ENCODE results near the gene PSMB11. TPM values are rescaled to one million over a fixed set of nuclear protein-coding genes. Genes with fewer than 3 reads are reported as not detected.

PSMB11 gene
- total and polyA plus RNA-seq, 10 of the 15 experiments (the other 5 are each of a cell fraction or from before 2014, with no cell fraction given) = not detected

DNA sequence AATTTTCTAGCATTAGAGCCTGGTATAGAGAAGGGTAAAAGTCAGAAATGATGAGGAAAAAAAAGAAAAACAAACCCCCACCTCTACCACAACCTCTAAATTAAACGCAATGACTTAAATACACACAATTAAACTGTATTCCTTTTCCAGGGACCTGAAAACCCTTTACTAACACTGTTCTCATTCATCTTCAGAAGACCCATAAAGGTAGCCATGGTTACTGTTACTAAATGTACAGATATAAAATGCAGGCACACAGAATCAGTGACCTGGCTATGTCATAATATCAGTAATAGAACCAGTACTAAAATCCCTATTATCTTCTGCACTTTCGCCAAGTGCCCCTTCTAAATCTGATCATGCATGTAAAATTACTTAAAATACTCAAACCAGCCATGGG lies 51.5 kb downstream of the PSMB11 start:
- Histone ChIP-seq H3K4me1 (ENCODE audit: control insufficient read depth, insufficient read depth, low read length) (peaks cover 3% of the 10 kb centered on the region; the same call in 1 of the 2 replicates), H3K4me3 (peak overlapping the region; percentile 92), H4K20me1 (ENCODE audit: control insufficient read depth, insufficient read depth) (0 out of 2 replicates have a peak, but pooled peaks cover 7% of the 10 kb centered on the region), H3K27ac (ENCODE audit: control insufficient read depth, insufficient read depth) (peak overlapping the region; percentile 99), H3K9ac (ENCODE audit: control insufficient read depth, insufficient read depth, low read length) (peak overlapping the region; percentile 91), H3K36me3 (ENCODE audit: control insufficient read depth in 2 of 2, insufficient read depth in 2 of 2, low read length in 1 of 2) (peaks cover 3 to 32% of the 10 kb centered on the region in 2 experiments), H3K4me2 (ENCODE audit: control insufficient read depth, insufficient read depth) (peak overlapping the region; percentile 88), H3K79me2 (ENCODE audit: control insufficient read depth, insufficient read depth, low read length) (peaks cover 58% of the 10 kb centered on the region), H2AFZ (ENCODE audit: control insufficient read depth, low read depth, low read length) (no peak overlapping the region), H3K27me3 (replicated peaks in 1 of 2; ENCODE audit: control insufficient read depth in 2 of 2, insufficient read depth in 2 of 2, low read length in 1 of 2) (no peaks in the 10 kb centered on the region), H3K9me3 (replicated peaks; ENCODE audit: control insufficient read depth, insufficient read depth, low read length) (no peaks in the 10 kb centered on the region)
- ChIA-PET CTCF (interaction anchor here (1.0 to 3.7 kb wide), 7 partner anchors 17 to 228 kb away, joined by 3 to 65 read pairs (median 36); partner anchors contain the start of genes CEBPE, PABPN1 and PRMT5), SMC1A (ENCODE audit: uncharacterized antibody, unreplicated experiment) (interaction anchor here (1.6 to 3.0 kb wide), 4 partner anchors 16 to 99 kb away, joined by 6 to 15 read pairs (median 13); no protein-coding TSS in a partner anchor), POLR2A (interaction anchor here (1.0 kb wide), 1 partner anchor 13 kb away, joined by 6 read pairs; no protein-coding TSS in a partner anchor), RAD21 (ENCODE audit: unreplicated experiment) (interaction anchor here (1.7 to 2.5 kb wide), 5 partner anchors 11 to 107 kb away, joined by 5 to 23 read pairs (median 9); no protein-coding TSS in a partner anchor)
- FAIRE-seq (no peak), DNase-seq (ENCODE audit: low read depth, low spot score) (no peak), ATAC-seq (no peak)
- WGBS (ENCODE audit: insufficient coverage, insufficient replicate concordance, low lambda C conversion rate, missing lambda C conversion rate) = 50% methylated on average over 2 of the region's 2 CpGs
- in situ Hi-C loops (cut with MboI) (no loop called here), intact Hi-C loops (cut with micrococcal nuclease; ENCODE audit: unreplicated experiment) (no loop called here)
- no peak for TF ChIP-seq MYC (IDR thresholded peaks at IDR 0.05; ENCODE audit: insufficient read depth, insufficient read length, insufficient replicate concordance, low read length, severe bottlenecking)
- TF ChIP-seq ZBED1 (IDR thresholded peaks at IDR 0.05; ENCODE audit: borderline replicate concordance) = no peak
- TF ChIP-seq GABPA (IDR thresholded peaks at IDR 0.05; ENCODE audit: low read depth) = no peak
- no peak for TF ChIP-seq ETV6 (conservative IDR thresholded peaks at IDR 0.05 in 1 of 2, IDR thresholded peaks at IDR 0.05 in 1 of 2; ENCODE audit: borderline replicate concordance in 1 of 2, low read depth in 1 of 2)
- no peak for TF ChIP-seq CHD4 (IDR thresholded peaks at IDR 0.05)
- TF ChIP-seq BHLHE40 (IDR thresholded peaks at IDR 0.05; ENCODE audit: borderline replicate concordance in 1 of 2, low read depth in 2 of 2, low read length in 1 of 2) = no peak
- TF ChIP-seq WRNIP1 (IDR thresholded peaks at IDR 0.05; ENCODE audit: borderline replicate concordance, low read depth, low read length) = no peak
- no peak for TF ChIP-seq IKZF1 (conservative IDR thresholded peaks at IDR 0.05)
- no peak for TF ChIP-seq JUNB (IDR thresholded peaks at IDR 0.05)
- no peak for TF ChIP-seq ZNF274 (IDR thresholded peaks at IDR 0.05; ENCODE audit: insufficient read depth, insufficient read length)
- TF ChIP-seq, protein P1, sequence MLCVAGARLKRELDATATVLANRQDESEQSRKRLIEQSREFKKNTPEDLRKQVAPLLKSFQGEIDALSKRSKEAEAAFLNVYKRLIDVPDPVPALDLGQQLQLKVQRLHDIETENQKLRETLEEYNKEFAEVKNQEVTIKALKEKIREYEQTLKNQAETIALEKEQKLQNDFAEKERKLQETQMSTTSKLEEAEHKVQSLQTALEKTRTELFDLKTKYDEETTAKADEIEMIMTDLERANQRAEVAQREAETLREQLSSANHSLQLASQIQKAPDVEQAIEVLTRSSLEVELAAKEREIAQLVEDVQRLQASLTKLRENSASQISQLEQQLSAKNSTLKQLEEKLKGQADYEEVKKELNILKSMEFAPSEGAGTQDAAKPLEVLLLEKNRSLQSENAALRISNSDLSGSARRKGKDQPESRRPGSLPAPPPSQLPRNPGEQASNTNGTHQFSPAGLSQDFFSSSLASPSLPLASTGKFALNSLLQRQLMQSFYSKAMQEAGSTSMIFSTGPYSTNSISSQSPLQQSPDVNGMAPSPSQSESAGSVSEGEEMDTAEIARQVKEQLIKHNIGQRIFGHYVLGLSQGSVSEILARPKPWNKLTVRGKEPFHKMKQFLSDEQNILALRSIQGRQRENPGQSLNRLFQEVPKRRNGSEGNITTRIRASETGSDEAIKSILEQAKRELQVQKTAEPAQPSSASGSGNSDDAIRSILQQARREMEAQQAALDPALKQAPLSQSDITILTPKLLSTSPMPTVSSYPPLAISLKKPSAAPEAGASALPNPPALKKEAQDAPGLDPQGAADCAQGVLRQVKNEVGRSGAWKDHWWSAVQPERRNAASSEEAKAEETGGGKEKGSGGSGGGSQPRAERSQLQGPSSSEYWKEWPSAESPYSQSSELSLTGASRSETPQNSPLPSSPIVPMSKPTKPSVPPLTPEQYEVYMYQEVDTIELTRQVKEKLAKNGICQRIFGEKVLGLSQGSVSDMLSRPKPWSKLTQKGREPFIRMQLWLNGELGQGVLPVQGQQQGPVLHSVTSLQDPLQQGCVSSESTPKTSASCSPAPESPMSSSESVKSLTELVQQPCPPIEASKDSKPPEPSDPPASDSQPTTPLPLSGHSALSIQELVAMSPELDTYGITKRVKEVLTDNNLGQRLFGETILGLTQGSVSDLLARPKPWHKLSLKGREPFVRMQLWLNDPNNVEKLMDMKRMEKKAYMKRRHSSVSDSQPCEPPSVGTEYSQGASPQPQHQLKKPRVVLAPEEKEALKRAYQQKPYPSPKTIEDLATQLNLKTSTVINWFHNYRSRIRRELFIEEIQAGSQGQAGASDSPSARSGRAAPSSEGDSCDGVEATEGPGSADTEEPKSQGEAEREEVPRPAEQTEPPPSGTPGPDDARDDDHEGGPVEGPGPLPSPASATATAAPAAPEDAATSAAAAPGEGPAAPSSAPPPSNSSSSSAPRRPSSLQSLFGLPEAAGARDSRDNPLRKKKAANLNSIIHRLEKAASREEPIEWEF (IDR thresholded peaks at IDR 0.05; ENCODE audit: insufficient replicate concordance, low read depth, low read length) = no peak
- no peak for TF ChIP-seq EP300 (IDR thresholded peaks at IDR 0.05; ENCODE audit: borderline replicate concordance in 1 of 2, control insufficient read depth in 1 of 2, low read depth in 2 of 2, low read length in 2 of 2)
- no peak for TF ChIP-seq YBX1 (IDR thresholded peaks at IDR 0.05)
- TF ChIP-seq SREBF1 (IDR thresholded peaks at IDR 0.05; ENCODE audit: low read length) = no peak
- BruUV-seq (replicated peaks) = no TSS peak
